ENCODE data around the gene MYBPHL.

DNA sequence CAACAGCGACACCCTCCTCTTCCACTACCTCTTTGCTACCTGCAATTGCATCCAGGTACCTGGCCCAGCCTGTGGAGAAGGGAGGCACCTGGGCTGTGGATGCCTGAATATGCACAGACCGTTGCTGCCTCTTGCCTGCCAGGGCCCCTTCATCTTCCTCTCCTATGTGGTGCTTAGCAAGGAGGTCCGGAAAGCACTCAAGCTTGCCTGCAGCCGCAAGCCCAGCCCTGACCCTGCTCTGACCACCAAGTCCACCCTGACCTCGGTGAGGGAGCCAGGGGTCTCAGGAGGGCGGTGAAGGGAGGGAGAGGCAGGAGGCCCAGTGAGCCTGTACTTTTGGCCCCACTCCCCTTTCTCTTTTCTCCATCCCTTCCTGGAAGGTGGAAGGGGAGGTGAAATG, 35.4 kb downstream of the MYBPHL start:
- no peak for TF ChIP-seq ZFP3 (CRISPR knock-in tag; IDR thresholded peaks at IDR 0.05)
- TF ChIP-seq RARB (CRISPR knock-in tag; IDR thresholded peaks at IDR 0.05) = no peak
- TF ChIP-seq GLIS3 (CRISPR knock-in tag; IDR thresholded peaks at IDR 0.05) = no peak
- no peak for TF ChIP-seq ZFP30 (CRISPR knock-in tag; IDR thresholded peaks at IDR 0.05)
- no peak for TF ChIP-seq ZNF70 (CRISPR knock-in tag; IDR thresholded peaks at IDR 0.05)
- no peak for TF ChIP-seq ZC3H10 (CRISPR knock-in tag; IDR thresholded peaks at IDR 0.05)
- no peak for TF ChIP-seq TOX (CRISPR knock-in tag; IDR thresholded peaks at IDR 0.05; ENCODE audit: borderline replicate concordance)
- TF ChIP-seq, protein P1, sequence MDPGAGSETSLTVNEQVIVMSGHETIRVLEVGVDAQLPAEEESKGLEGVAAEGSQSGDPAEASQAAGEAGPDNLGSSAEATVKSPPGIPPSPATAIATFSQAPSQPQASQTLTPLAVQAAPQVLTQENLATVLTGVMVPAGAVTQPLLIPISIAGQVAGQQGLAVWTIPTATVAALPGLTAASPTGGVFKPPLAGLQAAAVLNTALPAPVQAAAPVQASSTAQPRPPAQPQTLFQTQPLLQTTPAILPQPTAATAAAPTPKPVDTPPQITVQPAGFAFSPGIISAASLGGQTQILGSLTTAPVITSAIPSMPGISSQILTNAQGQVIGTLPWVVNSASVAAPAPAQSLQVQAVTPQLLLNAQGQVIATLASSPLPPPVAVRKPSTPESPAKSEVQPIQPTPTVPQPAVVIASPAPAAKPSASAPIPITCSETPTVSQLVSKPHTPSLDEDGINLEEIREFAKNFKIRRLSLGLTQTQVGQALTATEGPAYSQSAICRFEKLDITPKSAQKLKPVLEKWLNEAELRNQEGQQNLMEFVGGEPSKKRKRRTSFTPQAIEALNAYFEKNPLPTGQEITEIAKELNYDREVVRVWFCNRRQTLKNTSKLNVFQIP (CRISPR knock-in tag; IDR thresholded peaks at IDR 0.05; ENCODE audit: borderline replicate concordance, low read depth) = no peak
- no peak for TF ChIP-seq SNAI2 (CRISPR knock-in tag; IDR thresholded peaks at IDR 0.05)
- TF ChIP-seq, protein P2, sequence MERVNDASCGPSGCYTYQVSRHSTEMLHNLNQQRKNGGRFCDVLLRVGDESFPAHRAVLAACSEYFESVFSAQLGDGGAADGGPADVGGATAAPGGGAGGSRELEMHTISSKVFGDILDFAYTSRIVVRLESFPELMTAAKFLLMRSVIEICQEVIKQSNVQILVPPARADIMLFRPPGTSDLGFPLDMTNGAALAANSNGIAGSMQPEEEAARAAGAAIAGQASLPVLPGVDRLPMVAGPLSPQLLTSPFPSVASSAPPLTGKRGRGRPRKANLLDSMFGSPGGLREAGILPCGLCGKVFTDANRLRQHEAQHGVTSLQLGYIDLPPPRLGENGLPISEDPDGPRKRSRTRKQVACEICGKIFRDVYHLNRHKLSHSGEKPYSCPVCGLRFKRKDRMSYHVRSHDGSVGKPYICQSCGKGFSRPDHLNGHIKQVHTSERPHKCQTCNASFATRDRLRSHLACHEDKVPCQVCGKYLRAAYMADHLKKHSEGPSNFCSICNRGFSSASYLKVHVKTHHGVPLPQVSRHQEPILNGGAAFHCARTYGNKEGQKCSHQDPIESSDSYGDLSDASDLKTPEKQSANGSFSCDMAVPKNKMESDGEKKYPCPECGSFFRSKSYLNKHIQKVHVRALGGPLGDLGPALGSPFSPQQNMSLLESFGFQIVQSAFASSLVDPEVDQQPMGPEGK (CRISPR knock-in tag; IDR thresholded peaks at IDR 0.05; ENCODE audit: borderline replicate concordance) = no peak
- no peak for TF ChIP-seq ISL1 (CRISPR knock-in tag; IDR thresholded peaks at IDR 0.05)
- TF ChIP-seq, protein P3, sequence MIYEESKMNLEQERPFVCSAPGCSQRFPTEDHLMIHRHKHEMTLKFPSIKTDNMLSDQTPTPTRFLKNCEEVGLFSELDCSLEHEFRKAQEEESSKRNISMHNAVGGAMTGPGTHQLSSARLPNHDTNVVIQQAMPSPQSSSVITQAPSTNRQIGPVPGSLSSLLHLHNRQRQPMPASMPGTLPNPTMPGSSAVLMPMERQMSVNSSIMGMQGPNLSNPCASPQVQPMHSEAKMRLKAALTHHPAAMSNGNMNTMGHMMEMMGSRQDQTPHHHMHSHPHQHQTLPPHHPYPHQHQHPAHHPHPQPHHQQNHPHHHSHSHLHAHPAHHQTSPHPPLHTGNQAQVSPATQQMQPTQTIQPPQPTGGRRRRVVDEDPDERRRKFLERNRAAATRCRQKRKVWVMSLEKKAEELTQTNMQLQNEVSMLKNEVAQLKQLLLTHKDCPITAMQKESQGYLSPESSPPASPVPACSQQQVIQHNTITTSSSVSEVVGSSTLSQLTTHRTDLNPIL (CRISPR knock-in tag; IDR thresholded peaks at IDR 0.05; ENCODE audit: low read depth) = no peak
